Esophagus squamous epithelium (tissue), 5 donors: Measurements from ENCODE around the gene MMS22L. TPM values are rescaled to one million over a fixed set of nuclear protein-coding genes. Genes with fewer than 3 reads are reported as not detected.

Source experiments
- DNase-seq: peaks from one replicate; lab custom pipeline; 2025; lab: John Stamatoyannopoulos, UW
- H3K27ac ChIP-seq, 4 donors: fragments of 200-600 bp; sonication (generic); one replicate each; pipeline ENCODE4 v1.5.1; 2016 to 2019; ENCODE audit warnings: mild to moderate bottlenecking in 1 of 4
- H3K27me3 ChIP-seq, 4 donors: fragments of 200-600 bp; sonication (generic); 1 replicate in 3 of 4; 2 replicates in 1 of 4; pipeline versions ENCODE4 v1.5.1 to v1.6.0; 2017 to 2021; ENCODE audit warnings: antibody characterized with exemption in 1 of 4
- H3K36me3 ChIP-seq, 3 donors: fragments of 200-600 bp; sonication (generic); one replicate each; pipeline ENCODE4 v1.5.1; 2016 to 2019
- H3K4me1 ChIP-seq, 3 donors: fragments of 200-600 bp; sonication (generic); one replicate each; pipeline ENCODE4 v1.5.1; 2017 to 2019
- H3K4me3 ChIP-seq, 4 donors: fragments of 200-600 bp; sonication (generic); 1 replicate in 3 of 4; 2 replicates in 1 of 4; pipeline ENCODE4 v1.5.1; 2016 to 2019; ENCODE audit warnings: mild to moderate bottlenecking in 2 of 4, moderate library complexity in 1 of 4
- H3K9me3 ChIP-seq, 3 donors: fragments of 200-600 bp; sonication (generic); one replicate each; pipeline ENCODE4 v1.5.1; 2016 to 2019
- CTCF ChIP-seq, 6 experiments: fragments of 450-650 bp in 4 of 6; fragments of 200-600 bp in 2 of 6; sonication (generic) in 2 of 6; IDR thresholded peaks; one replicate each; pipeline ENCODE4 v1.5.1; 2016 to 2019; ENCODE audit warnings: antibody characterized with exemption in 6 of 6, mild to moderate bottlenecking in 4 of 6, moderate library complexity in 4 of 6
- POLR2A ChIP-seq, 4 donors: fragments of 450-650 bp; IDR thresholded peaks; one replicate each; pipeline ENCODE4 v1.6.1; 2017; ENCODE audit warnings: antibody characterized with exemption in 4 of 4, mild to moderate bottlenecking in 4 of 4, moderate library complexity in 3 of 4
- WGBS, 2 donors: methylation state at CpG; one replicate each; pipeline ENCODE4 v1.1.5; 2018; 5-methylcytosine and 5-hydroxymethylcytosine counted together
- intact Hi-C: fragments of 100-400 bp; cut with DNase I; formaldehyde crosslinking; loops from one replicate; pipeline ENCODE4 v1.15.0; 2022
- total RNA-seq, 4 donors: library from RNA; depleted of rRNA; stranded (reverse); fragments of >200 nt; gene quantifications; one replicate each; pipeline ENCODE4 v1.1.0, GENCODE V29; 2016
- donor health status: DM: yes; HTN: yes; CAD: no.

MMS22L gene
- total RNA-seq, 4 donors from 2014 or later, result 7.4 to 14.2 (median 9.7) TPM

GRCh38 chr6:97293198-97293696 is 10.2 kb upstream of the MMS22L start:
- 85 to 95% methylated on average over 2 of the region's 2 CpGs for WGBS, 2 donors
- no peak for DNase-seq

DNA sequence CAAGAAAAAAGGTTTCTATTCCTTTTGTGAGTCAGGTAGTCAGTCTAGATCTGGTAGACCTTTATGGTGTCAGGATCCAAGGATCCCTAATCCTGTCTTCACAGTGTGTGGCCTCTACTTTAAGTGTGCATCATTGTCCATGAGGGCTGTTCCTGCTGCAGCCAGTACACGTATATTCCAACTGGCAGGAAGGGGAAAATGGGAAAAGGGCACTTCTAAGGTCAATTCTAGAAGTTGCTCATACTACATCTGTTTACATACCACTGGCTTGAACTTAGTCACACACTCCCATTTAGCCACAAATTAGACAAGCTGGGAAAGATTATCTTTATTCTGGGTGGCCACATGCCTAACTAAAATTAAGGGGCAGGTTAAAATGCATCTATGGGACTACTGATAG is 9.7 kb upstream of the MMS22L start:
- no peak for DNase-seq
- TF ChIP-seq POLR2A (IDR thresholded peaks at IDR 0.05) (no peak), CTCF (IDR thresholded peaks at IDR 0.05) (no peak)
- Histone ChIP-seq H3K36me3 (no peaks in the 10 kb centered on the region), H3K9me3 (no peaks in the 10 kb centered on the region), H3K27me3 (peaks cover 0 to 4% (median 0%) of the 10 kb centered on the region in 4 donors), H3K27ac (no peak overlapping the region), H3K4me3 (no peak overlapping the region), H3K4me1 (no peaks in the 10 kb centered on the region)
- intact Hi-C loops, result no loop called here
- 40 to 71% methylated on average over 1 of the region's 1 CpG for WGBS, 2 donors

More at GRCh38 chr6:97293198-97293696, 10.2 kb upstream of the MMS22L start:
- H3K36me3 ChIP-seq, result no peaks in the 10 kb centered on the region
- H3K4me1 ChIP-seq, result no peaks in the 10 kb centered on the region
- no peaks in the 10 kb centered on the region for H3K9me3 ChIP-seq
- H3K4me3 ChIP-seq, result no peak overlapping the region
- H3K27me3 ChIP-seq, result peaks cover 0 to 4% (median 0%) of the 10 kb centered on the region in 4 donors
- intact Hi-C loops, result no loop called here
- no peak for TF ChIP-seq CTCF (IDR thresholded peaks at IDR 0.05)
- no peak for TF ChIP-seq POLR2A (IDR thresholded peaks at IDR 0.05)
- no peak overlapping the region for H3K27ac ChIP-seq

- TF ChIP-seq POLR2A (IDR thresholded peaks at IDR 0.05) (no peak), CTCF (IDR thresholded peaks at IDR 0.05) (no peak)
- 75 to 76% methylated on average over 4 of the region's 4 CpGs for WGBS, 2 donors
Observed at GRCh38 chr6:97291896-97292295, 8.9 kb upstream of the MMS22L start.

DNA sequence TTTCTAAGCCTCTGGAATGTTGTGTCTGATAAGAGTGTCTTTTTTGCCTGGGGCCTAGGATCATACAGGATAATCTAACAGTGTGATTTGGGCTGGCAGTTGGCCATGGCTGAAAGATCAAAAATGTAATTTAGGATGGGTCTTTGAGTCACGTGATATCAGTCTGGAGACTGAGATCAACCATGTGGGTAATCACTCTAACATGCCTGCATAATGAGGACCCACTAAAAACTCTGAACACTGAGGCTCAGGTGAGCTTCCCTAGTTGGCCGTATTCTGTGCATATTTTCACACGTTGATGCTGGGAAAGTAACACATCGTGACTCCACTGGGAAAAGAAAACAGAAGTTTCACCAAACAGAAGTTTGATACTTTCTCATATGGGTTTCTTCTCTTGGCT is 6.3 kb upstream of the MMS22L start:
- H3K4me1 ChIP-seq, result no peaks in the 10 kb centered on the region
- intact Hi-C loops, result no loop called here
- H3K4me3 ChIP-seq, result no peak overlapping the region
- H3K9me3 ChIP-seq, result no peaks in the 10 kb centered on the region
- no peak for TF ChIP-seq CTCF (IDR thresholded peaks at IDR 0.05)
- TF ChIP-seq POLR2A (IDR thresholded peaks at IDR 0.05), result no peak
- no peaks in the 10 kb centered on the region for H3K27me3 ChIP-seq
- H3K27ac ChIP-seq, result no peak overlapping the region
- no peak for DNase-seq
- H3K36me3 ChIP-seq, result no peaks in the 10 kb centered on the region
- 85 to 89% methylated on average over 4 of the region's 4 CpGs for WGBS, 2 donors

More at GRCh38 chr6:97291896-97292295, 8.9 kb upstream of the MMS22L start:
- Histone ChIP-seq H3K27me3 (peaks cover 0 to 4% (median 0%) of the 10 kb centered on the region in 4 donors), H3K27ac (no peak overlapping the region), H3K4me1 (no peaks in the 10 kb centered on the region), H3K36me3 (no peaks in the 10 kb centered on the region), H3K9me3 (no peaks in the 10 kb centered on the region), H3K4me3 (no peak overlapping the region)
- DNase-seq, result no peak
- intact Hi-C loops, result no loop called here

DNA sequence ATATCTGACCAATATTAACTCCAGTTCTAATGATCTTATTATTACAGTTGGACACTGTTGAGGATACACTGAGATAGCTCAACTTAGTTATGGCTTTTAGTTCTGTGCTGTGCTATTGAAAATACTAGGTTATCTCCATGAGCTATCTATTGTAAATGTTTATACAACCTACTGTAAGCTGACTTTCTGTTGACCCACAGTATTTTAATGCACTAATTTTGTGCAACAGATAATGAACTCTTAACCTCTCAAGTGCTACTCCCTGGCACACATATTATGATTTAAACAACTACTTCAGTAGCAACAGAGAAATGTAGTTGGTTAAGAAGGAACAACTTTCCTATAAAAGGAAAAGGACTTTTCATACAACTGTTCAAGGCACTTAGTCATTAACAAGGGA is 5.2 kb upstream of the MMS22L start:
- H3K4me1 ChIP-seq, result peaks cover 0 to 4% (median 0%) of the 10 kb centered on the region in 3 donors
- H3K36me3 ChIP-seq, result no peaks in the 10 kb centered on the region
- H3K27me3 ChIP-seq, result no peaks in the 10 kb centered on the region
- no peak overlapping the region for H3K4me3 ChIP-seq
- intact Hi-C loops, result no loop called here
- no peak overlapping the region for H3K27ac ChIP-seq
- DNase-seq, result no peak
- H3K9me3 ChIP-seq, result no peaks in the 10 kb centered on the region
- TF ChIP-seq POLR2A (IDR thresholded peaks at IDR 0.05) (no peak), CTCF (IDR thresholded peaks at IDR 0.05) (no peak)
